Bone marrow (tissue), 2 donors: Measurements from ENCODE around the gene NUAK1.

Experiments used
- DNase-seq, 2 donors: peaks; one replicate each; lab custom pipeline; 2025; lab: John Stamatoyannopoulos, UW

The NUAK1 gene

GRCh38 chr12:106130474-106131113, 8.2 kb downstream of the NUAK1 start:
- no peak for DNase-seq

DNA sequence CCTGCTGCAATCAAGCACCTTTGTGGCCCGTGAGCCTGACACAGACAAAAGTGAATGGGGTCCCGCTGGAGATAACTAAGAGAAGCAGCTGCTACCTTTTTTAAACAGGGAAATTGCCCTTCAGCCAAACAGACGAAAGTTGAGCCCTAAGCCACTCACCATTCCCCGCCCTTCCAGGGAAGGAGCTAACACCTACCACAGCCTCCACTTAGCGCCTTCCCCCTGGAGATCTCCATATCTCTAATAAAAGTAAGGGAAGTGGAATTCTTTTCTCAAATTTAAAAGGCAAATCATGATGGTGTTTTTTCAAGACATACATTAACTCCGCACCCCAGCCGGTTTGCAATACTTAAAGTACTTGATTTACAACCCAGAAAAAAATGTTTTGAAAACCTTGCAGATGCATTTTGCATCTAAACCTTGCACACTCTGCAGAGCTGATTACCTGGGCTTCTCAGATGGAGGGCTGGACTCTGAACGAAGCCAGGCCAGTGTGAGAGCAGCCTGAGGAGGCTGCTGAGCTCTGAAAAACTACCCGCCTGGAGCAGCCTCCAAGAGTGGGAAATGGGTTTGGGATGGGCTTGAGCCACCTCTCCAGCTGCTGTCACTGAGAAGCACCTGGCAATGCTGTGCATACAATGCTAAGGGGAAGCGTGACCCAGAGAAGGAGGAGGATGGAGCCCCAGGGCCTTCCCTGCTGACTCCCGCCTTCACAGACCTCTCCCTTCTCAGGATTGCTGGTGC, 10.0 kb downstream of the NUAK1 start:
- no peak for DNase-seq

GRCh38 chr12:106127338-106128126, 11.2 kb downstream of the NUAK1 start:
- DNase-seq: no peak

GRCh38 chr12:106126441-106127337, 12.1 kb downstream of the NUAK1 start:
- no peak for DNase-seq

DNA sequence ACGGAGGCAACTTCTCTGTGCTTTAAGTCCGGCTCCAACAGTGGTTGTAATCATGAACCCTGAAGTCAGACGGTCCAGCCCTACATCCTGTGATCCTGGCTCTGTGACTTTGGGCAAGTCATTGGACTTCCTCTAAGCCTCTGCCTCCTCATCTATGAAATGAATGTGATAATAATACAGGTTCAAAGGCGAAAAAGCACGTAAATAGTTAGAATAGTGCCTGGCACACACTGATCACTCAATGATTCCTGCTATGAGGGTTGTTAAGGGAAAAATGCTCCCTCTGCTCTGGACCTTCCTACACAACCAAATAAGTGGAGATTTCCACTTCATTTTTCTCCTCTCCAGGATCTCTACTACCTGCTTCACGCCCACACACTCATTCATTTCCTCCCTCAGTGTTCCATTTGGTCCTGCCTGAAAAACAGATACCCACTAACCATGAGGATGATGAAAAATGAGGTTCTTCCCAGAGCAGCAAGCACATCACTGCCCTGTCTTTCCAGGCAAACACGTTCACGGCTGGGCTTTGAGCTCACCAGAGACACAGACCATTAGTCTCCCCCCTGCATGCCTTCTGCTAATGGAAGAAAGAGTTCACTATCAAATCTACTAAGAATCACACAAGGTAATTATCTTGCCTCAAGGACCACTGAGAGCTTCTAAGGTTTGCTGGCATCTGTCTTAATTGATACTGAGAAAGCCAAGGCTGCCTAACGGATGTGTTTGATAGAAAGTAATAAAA, 13.2 kb downstream of the NUAK1 start:
- DNase-seq: no peak

DNA sequence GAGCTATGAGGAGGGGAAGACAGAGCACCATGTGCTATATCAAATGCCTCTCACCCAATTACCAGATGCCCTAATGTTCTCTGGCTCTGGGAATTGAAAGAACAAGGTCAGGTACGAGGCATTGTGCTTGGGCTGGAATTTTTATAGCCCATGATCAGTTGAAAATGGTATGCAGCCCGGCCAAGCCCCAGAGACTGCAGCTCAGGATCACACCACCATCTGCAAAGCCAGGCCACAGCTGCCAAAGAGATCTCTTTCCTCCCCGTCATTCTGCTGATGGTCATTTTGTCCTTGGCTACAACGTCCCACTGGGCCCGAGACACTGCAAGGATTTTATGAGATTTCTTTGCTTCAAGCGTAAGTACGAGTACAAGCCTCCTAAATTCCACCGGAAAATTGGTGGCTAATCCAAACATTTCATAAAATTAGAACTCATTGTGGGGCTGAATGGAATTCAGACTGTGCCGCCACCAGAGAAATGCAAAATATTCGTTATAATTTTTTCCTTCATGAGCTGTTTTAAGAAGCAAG, 15.1 kb downstream of the NUAK1 start:
- no peak for DNase-seq

DNA sequence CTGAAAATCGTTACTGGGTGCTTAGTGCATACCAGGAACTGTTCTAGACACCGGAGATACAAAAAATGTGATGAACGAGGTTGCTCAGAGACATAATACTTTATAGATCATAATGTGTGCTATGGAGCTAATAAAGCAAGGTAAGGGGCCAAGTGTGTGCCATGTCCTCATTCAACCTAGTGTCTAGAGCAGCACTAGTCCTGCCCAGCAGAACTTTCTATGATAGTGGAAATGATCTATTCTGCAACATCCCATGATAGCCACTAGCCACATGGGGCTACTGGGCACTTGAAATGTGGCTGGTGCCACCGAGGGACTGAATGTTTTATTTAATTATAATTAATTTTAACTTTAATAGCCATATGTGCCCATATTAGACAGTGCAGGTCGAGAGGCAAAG, 15.6 kb downstream of the NUAK1 start:
- no peak for DNase-seq

GRCh38 chr12:106122004-106122403, 16.8 kb downstream of the NUAK1 start:
- DNase-seq: no peak

DNA sequence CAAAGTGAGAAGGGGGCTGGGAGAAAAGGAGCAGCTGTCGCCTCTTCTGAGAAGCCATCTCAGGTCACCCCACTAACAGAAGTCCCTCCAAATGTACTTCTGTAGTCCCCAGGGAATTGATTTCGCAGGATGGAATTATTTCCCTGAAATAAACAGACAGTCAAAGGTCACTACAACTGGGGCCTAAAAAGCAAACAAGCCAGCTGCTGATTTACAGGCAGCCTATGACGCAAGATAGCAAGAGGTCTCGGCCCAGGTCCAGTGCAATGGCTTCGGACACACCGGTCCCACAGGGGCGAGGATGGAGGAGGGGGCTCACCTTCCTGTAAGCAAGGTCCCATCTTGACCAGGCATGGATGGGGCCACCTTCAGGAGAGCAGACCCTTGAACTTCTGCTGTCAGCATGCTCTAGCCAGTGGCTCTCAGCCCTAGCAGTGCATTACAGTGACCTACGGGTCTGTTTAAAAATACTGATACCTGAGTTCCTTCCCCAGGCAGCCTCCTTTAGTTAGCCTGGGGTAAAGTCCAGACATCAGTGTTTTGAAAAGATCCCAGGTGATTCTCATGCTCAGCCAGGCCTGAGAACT, 18.1 kb downstream of the NUAK1 start:
- no peak for DNase-seq

GRCh38 chr12:106119301-106119700, 19.5 kb downstream of the NUAK1 start:
- DNase-seq: no peak

- no peak for DNase-seq
Measured at GRCh38 chr12:106118381-106119130, 20.2 kb downstream of the NUAK1 start.

- DNase-seq: no peak
Measured at GRCh38 chr12:106115440-106115839, 23.3 kb downstream of the NUAK1 start.

GRCh38 chr12:106114447-106115068, 24.2 kb downstream of the NUAK1 start:
- no peak for DNase-seq

- no peak for DNase-seq
Measured at GRCh38 chr12:106113824-106114446, 24.8 kb downstream of the NUAK1 start.

DNA sequence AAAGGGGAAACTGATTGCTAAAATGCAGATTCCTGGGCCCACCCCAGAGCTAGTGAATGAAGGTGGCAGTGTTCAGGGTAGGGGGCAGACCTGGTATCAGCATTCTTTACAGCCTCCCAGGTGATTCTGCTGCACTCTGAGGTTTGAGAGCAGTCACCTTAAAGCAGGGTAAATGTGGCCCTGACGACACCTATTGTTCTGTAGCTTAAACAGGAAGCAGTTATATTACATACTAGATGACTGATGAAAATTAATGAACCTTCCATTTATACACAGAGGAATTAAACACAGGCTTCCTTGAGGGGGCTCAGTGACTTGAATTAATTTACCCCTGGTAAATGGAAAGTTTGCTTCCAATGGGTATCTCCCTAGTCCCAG, 25.3 kb downstream of the NUAK1 start:
- DNase-seq: no peak

DNA sequence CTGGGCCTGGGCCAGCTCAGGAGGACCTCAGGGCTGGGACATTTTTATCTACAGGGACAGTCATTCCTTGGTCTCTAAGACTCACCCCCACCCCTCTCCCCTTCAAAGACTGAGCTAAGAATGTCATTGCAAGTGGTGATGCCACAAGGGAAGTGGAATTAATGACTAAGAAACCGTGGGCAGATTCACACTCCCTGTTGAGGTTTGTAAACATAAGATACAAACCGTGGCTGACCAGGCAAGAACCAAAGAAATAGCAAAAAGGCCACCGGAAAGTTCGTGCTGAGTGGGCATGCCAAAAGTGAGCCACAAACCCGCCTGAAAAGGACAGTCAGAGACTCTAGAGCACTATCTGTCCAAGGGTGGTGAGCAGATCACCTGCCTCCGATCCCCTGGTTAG, 25.7 kb downstream of the NUAK1 start:
- DNase-seq: no peak

- DNase-seq: no peak
Measured at GRCh38 chr12:106112145-106112821, 26.5 kb downstream of the NUAK1 start.

DNA sequence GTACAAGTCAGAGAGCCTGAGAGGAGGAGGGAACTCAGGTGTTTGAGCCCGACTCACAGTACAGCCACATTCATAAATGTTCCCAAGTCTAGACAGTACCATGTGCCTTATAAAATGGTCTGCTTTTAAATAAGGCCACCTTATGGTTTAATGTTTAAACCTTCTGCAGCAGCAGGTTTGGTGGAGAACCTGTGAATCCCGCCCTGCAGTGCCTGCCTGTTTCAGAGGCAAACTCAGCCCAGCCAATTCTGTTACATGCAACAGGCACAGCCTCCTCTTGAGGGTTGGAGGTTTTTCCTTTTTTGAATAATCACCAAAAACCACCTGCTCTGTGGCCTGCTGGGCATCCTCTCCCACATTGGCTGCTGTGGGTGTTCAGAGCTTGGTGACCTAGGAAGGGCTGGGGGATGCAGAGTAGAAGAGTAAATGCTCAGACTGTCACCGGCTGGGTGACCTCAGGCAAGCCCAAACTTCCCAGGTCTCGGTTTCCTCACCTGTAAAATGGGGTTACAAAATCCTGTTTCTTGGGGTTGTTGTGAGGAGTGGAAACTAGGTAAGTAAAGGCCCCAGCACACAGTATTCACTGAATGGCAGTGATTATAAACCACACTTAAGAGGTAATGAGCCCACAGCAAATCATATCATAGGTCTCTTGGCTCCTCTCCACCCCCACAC, 28.0 kb downstream of the NUAK1 start:
- no peak for DNase-seq
